NCI-H1436 treated with DMSO at 0.1 percent for 48 hours (cell line): ENCODE results near the gene CTAGE4.
"Not testable (repeated sequence)": the region's sequence is repeated elsewhere in the genome, so short reads cannot be mapped to it uniquely, and the experiment has no call there.

Experiments
- DNase-seq: peaks from one replicate; lab custom pipeline; 2025; lab: John Stamatoyannopoulos, UW

The CTAGE4 gene

GRCh38 chr7:144205306-144205705 is 22.0 kb downstream of the CTAGE4 start:
- not testable (repeated sequence) for DNase-seq

GRCh38 chr7:144217200-144217599 is 33.9 kb downstream of the CTAGE4 start:
- DNase-seq = not testable (repeated sequence)

- not testable (repeated sequence) for DNase-seq
Measured at GRCh38 chr7:144218581-144218980, 35.3 kb downstream of the CTAGE4 start.

GRCh38 chr7:144219149-144219548 is 35.9 kb downstream of the CTAGE4 start:
- not testable (repeated sequence) for DNase-seq

- DNase-seq = not testable (repeated sequence)
Measured at GRCh38 chr7:144220531-144220930, 37.3 kb downstream of the CTAGE4 start.

- not testable (repeated sequence) for DNase-seq
Measured at GRCh38 chr7:144223675-144224074, 40.4 kb downstream of the CTAGE4 start.

- not testable (repeated sequence) for DNase-seq
Measured at GRCh38 chr7:144226866-144227265, 43.6 kb downstream of the CTAGE4 start.

- not testable (repeated sequence) for DNase-seq
Measured at GRCh38 chr7:144228810-144229209, 45.5 kb downstream of the CTAGE4 start.

GRCh38 chr7:144231027-144231426 is 47.8 kb downstream of the CTAGE4 start:
- DNase-seq = not testable (repeated sequence)

- DNase-seq = not testable (repeated sequence)
Measured at GRCh38 chr7:144233039-144233438, 49.8 kb downstream of the CTAGE4 start.
